Measurements from ENCODE around the gene ZNF333.

DNA sequence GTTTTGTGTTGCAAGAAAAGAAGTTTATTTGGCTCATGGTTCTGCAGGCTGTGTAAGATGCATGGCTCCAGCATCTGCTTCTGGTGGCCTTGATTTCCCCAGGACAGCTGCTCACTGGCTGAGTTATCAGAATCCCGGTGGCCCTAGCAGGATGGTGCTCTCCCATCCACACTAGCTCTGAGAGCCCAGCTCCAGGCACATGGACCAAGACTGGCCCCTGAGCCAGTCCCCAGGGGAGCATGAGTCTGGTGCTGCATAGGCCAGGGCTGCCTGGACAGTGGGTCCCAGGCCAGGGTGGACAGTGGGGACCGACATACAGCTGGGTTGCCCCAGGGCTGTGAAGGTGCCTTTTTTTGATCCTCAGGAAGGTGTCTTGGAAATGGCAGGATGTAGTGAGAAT lies 78.2 kb downstream of the ZNF333 start:
- TF ChIP-seq, protein P1, sequence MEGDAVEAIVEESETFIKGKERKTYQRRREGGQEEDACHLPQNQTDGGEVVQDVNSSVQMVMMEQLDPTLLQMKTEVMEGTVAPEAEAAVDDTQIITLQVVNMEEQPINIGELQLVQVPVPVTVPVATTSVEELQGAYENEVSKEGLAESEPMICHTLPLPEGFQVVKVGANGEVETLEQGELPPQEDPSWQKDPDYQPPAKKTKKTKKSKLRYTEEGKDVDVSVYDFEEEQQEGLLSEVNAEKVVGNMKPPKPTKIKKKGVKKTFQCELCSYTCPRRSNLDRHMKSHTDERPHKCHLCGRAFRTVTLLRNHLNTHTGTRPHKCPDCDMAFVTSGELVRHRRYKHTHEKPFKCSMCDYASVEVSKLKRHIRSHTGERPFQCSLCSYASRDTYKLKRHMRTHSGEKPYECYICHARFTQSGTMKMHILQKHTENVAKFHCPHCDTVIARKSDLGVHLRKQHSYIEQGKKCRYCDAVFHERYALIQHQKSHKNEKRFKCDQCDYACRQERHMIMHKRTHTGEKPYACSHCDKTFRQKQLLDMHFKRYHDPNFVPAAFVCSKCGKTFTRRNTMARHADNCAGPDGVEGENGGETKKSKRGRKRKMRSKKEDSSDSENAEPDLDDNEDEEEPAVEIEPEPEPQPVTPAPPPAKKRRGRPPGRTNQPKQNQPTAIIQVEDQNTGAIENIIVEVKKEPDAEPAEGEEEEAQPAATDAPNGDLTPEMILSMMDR (conservative IDR thresholded peaks at IDR 0.05), result no peak
- no peak for TF ChIP-seq ZFX (IDR thresholded peaks at IDR 0.05)
